B cell (primary cell): ENCODE results near the gene PTCD3. TPM values are rescaled to one million over a fixed set of nuclear protein-coding genes. Genes with fewer than 3 reads are reported as not detected.

Experiments
- ATAC-seq: fragments of 200-7000 bp; cut with Tn5 transposase; one replicate; pipeline ENCODE4 v1.10.0; 2021; ENCODE audit warnings: low read depth, mild to moderate bottlenecking, moderate number of reproducible peaks, moderate library complexity
- CTCF ChIA-PET: fragments of 350-600 bp; sonication (Branson Sonifier 250); formaldehyde crosslinking; loops from one replicate; lab custom pipeline; 2021; ENCODE audit warnings: antibody characterized with exemption, inconsistent platforms; lab: Charles Lee
- POLR2A ChIA-PET: fragments of 350-600 bp; sonication (Branson Sonifier 250); formaldehyde crosslinking; loops from one replicate; lab custom pipeline; 2021; ENCODE audit warnings: antibody characterized with exemption; lab: Charles Lee
- DNase-seq: peaks from one replicate; pipeline ENCODE4 v3.0.0; 2013
- H2AFZ ChIP-seq: 2 replicates; pipeline ENCODE4 v1.6.1; 2012; ENCODE audit warnings: mild to moderate bottlenecking, low read depth, low read length; ENCODE audit not compliant: insufficient read depth, poor library complexity, severe bottlenecking
- H3K27ac ChIP-seq, 2 donors: 1 replicate in 1 of 2; 2 replicates in 1 of 2; pipeline ENCODE4 v1.5.1; 2012 to 2013; ENCODE audit warnings: low read length in 2 of 2, mild to moderate bottlenecking in 2 of 2, moderate library complexity in 1 of 2
- H3K27me3 ChIP-seq, 4 experiments: fragments of 200-600 bp in 1 of 4; sonication (generic) in 1 of 4; replicated peaks in 1 of 4; 1 replicate in 2 of 4; 2 replicates in 2 of 4; pipeline versions ENCODE4 v1.6.1 to v1.7.0; 2013 to 2016; ENCODE audit warnings: low read length in 3 of 4, mild to moderate bottlenecking in 2 of 4, mixed read lengths in 1 of 4, moderate library complexity in 1 of 4; ENCODE audit not compliant: insufficient read depth in 4 of 4, control insufficient read depth in 3 of 4; ENCODE audit errors: control extremely low read depth in 1 of 4
- H3K36me3 ChIP-seq, 2 experiments: replicated peaks in 1 of 2; 1 replicate in 1 of 2; 2 replicates in 1 of 2; pipeline versions ENCODE4 v1.6.1 to v1.7.1; 2013; ENCODE audit warnings: low read length in 1 of 2; ENCODE audit not compliant: insufficient read depth in 2 of 2, control insufficient read depth in 1 of 2; ENCODE audit errors: control extremely low read depth in 1 of 2, extremely low read depth in 1 of 2
- H3K4me1 ChIP-seq, 2 donors: fragments of 200-600 bp in 1 of 2; sonication (generic) in 1 of 2; 1 replicate in 1 of 2; 2 replicates in 1 of 2; pipeline versions ENCODE4 v1.5.1 to v1.6.1; 2013 to 2017; ENCODE audit warnings: low read length in 2 of 2; ENCODE audit not compliant: control insufficient read depth in 2 of 2, insufficient read depth in 2 of 2
- H3K4me2 ChIP-seq: replicated peaks from 2 replicates; pipeline ENCODE3; 2012; ENCODE audit warnings: mild to moderate bottlenecking, low read depth, low read length; ENCODE audit not compliant: poor library complexity, severe bottlenecking
- H3K4me3 ChIP-seq, 5 experiments: fragments of 200-600 bp in 1 of 5; sonication (generic) in 1 of 5; 1 replicate in 3 of 5; 2 replicates in 2 of 5; pipeline versions ENCODE4 v1.5.1 to v1.7.0; 2011 to 2016; ENCODE audit warnings: low read length in 4 of 5, mild to moderate bottlenecking in 4 of 5, low read depth in 2 of 5, control low read depth in 1 of 5, moderate library complexity in 1 of 5; ENCODE audit not compliant: insufficient read depth in 1 of 5; ENCODE audit errors: control extremely low read depth in 1 of 5, extremely low read depth in 1 of 5
- H3K79me2 ChIP-seq: fragments of 200-600 bp; sonication (generic); one replicate; pipeline ENCODE4 v1.6.0; 2016; ENCODE audit warnings: low read length; ENCODE audit not compliant: control insufficient read depth, insufficient read depth
- H3K9ac ChIP-seq: fragments of 200-600 bp; sonication (generic); 2 replicates; pipeline ENCODE4 v1.6.1; 2017; ENCODE audit warnings: mild to moderate bottlenecking, low read length, moderate library complexity
- H3K9me3 ChIP-seq, 3 donors: one replicate each; pipeline versions ENCODE4 v1.6.1 to v1.7.1; 2013; ENCODE audit warnings: low read length in 2 of 3; ENCODE audit not compliant: control insufficient read depth in 2 of 3, insufficient read depth in 1 of 3; ENCODE audit errors: control extremely low read depth in 1 of 3
- H4K20me1 ChIP-seq: 2 replicates; pipeline ENCODE4 v1.6.0; 2012; ENCODE audit warnings: mild to moderate bottlenecking, low read length; ENCODE audit not compliant: insufficient read depth, control insufficient read depth, poor library complexity, severe bottlenecking
- H3K27ac Mint-ChIP-seq: one replicate; pipeline ENCODE4 v1.8.0; 2021; ENCODE audit warnings: mixed read lengths
- H3K27me3 Mint-ChIP-seq: one replicate; pipeline ENCODE4 v1.8.0; 2021; ENCODE audit warnings: mixed read lengths
- H3K4me1 Mint-ChIP-seq: one replicate; pipeline ENCODE4 v1.8.0; 2021; ENCODE audit warnings: mixed read lengths
- H3K4me3 Mint-ChIP-seq: one replicate; pipeline ENCODE4 v1.8.0; 2021; ENCODE audit warnings: mixed read lengths
- H3K9me3 Mint-ChIP-seq: one replicate; pipeline ENCODE4 v1.8.0; 2022; ENCODE audit warnings: mixed read lengths; ENCODE audit not compliant: insufficient read depth
- CTCF ChIP-seq: fragments of 200-600 bp; IDR thresholded peaks from one replicate; pipeline ENCODE4 v1.8.0; 2022; ENCODE audit warnings: antibody characterized with exemption, mild to moderate bottlenecking
- EZH2 ChIP-seq: IDR thresholded peaks from 2 replicates; pipeline ENCODE4 v1.6.1; 2012; ENCODE audit warnings: borderline replicate concordance, low read depth, mild to moderate bottlenecking, moderate library complexity, low read length; ENCODE audit not compliant: insufficient read depth, poor library complexity, severe bottlenecking
- WGBS: methylation state at CpG from one replicate; pipeline ENCODE4 v1.1.5; 2013; ENCODE audit warnings: missing lambda C conversion rate; ENCODE audit not compliant: insufficient coverage; 5-methylcytosine and 5-hydroxymethylcytosine counted together
- intact Hi-C: fragments of 100-400 bp; cut with micrococcal nuclease; formaldehyde crosslinking; loops from one replicate; pipeline ENCODE4 v1.10.0; 2022
- polyA plus RNA-seq: library from polyadenylated mRNA; depleted of rRNA; stranded (reverse); fragments of >200 nt; gene quantifications from 2 replicates; pipeline ENCODE4 v1.2.3, GENCODE V29; 2012
- total RNA-seq, 2 donors: library from RNA; stranded (reverse); fragments of 120-200 nt in 1 of 2; gene quantifications; 1 replicate in 1 of 2; 2 replicates in 1 of 2; pipeline versions ENCODE4 v1.2.3 to v1.2.4, GENCODE V29; 2013 to 2022

Gene PTCD3
- total and polyA plus RNA-seq, 2 donors (not counting 1 experiment from before 2014, with no cell fraction given) = 61.4 to 174 TPM

GRCh38 chr2:86142436-86143257 lies 36.6 kb downstream of the PTCD3 start:
- no peak overlapping the region for H3K27ac Mint-ChIP-seq
- no peak for DNase-seq
- Histone ChIP-seq H2AFZ (no peak overlapping the region), H3K4me2 (no peak overlapping the region), H3K9me3 (no peaks in the 10 kb centered on the region), H3K27ac (no peak overlapping the region), H3K36me3 (peaks cover 5 to 76% of the 10 kb centered on the region in 2 experiments), H3K9ac (no peak overlapping the region), H3K4me1 (no peaks in the 10 kb centered on the region), H4K20me1 (no peaks in the 10 kb centered on the region), H3K79me2 (no peaks in the 10 kb centered on the region), H3K4me3 (no peak overlapping the region), H3K27me3 (no peaks in the 10 kb centered on the region)
- no CpG with 5 or more reads among the region's 3 CpGs for WGBS
- CTCF ChIA-PET = no interaction called here
- TF ChIP-seq EZH2 = no peak
- TF ChIP-seq CTCF = no peak
- H3K27me3 Mint-ChIP-seq = no peaks in the 10 kb centered on the region
- no peak overlapping the region for H3K4me3 Mint-ChIP-seq
- peaks cover under 1% of the 10 kb centered on the region for H3K4me1 Mint-ChIP-seq
- no peak for ATAC-seq
- POLR2A ChIA-PET = no interaction called here
- intact Hi-C loops = no loop called here
- no peaks in the 10 kb centered on the region for H3K9me3 Mint-ChIP-seq

GRCh38 chr2:86143307-86143706 lies 37.3 kb downstream of the PTCD3 start:
- no peaks in the 10 kb centered on the region for H3K9me3 Mint-ChIP-seq
- no peak overlapping the region for H3K27ac ChIP-seq
- H4K20me1 ChIP-seq = no peaks in the 10 kb centered on the region
- H3K36me3 ChIP-seq = peaks cover 3 to 76% of the 10 kb centered on the region in 2 experiments
- ATAC-seq (no peak), DNase-seq (no peak)
- POLR2A ChIA-PET = no interaction called here
- no peaks in the 10 kb centered on the region for H3K4me1 ChIP-seq
- no peaks in the 10 kb centered on the region for H3K27me3 Mint-ChIP-seq
- CTCF ChIA-PET = no interaction called here
- no peaks in the 10 kb centered on the region for H3K27me3 ChIP-seq
- no CpG with 5 or more reads among the region's 6 CpGs for WGBS
- no peaks in the 10 kb centered on the region for H3K9me3 ChIP-seq
- no peak overlapping the region for H3K4me2 ChIP-seq
- TF ChIP-seq EZH2 (no peak), CTCF (no peak)
- H3K79me2 ChIP-seq = no peaks in the 10 kb centered on the region
- H3K4me3 ChIP-seq = no peak overlapping the region
- peaks cover 5% of the 10 kb centered on the region for H3K4me1 Mint-ChIP-seq
- no peak overlapping the region for H3K27ac Mint-ChIP-seq
- H3K4me3 Mint-ChIP-seq = no peak overlapping the region
- no peak overlapping the region for H2AFZ ChIP-seq
- intact Hi-C loops = no loop called here
- H3K9ac ChIP-seq = no peak overlapping the region
